Urinary bladder (tissue), 4 donors: ENCODE measurements around the gene NPAS2. TPM values are rescaled to one million over a fixed set of nuclear protein-coding genes. Genes with fewer than 3 reads are reported as not detected.
A peak's percentile ranks its signal among the peaks of the same experiment; 100 is the strongest.

Source experiments
- DNase-seq: peaks from one replicate; pipeline ENCODE4 v3.0.0-alpha.2; 2015; ENCODE audit errors: extremely low spot score
- H3K27ac ChIP-seq: one replicate; pipeline ENCODE4 v1.5.1; 2013; ENCODE audit warnings: low read depth, mild to moderate bottlenecking, moderate library complexity
- H3K36me3 ChIP-seq: one replicate; pipeline ENCODE4 v1.6.1; 2013; ENCODE audit warnings: mild to moderate bottlenecking, moderate library complexity; ENCODE audit not compliant: insufficient read depth
- H3K4me1 ChIP-seq: one replicate; pipeline ENCODE4 v1.6.1; 2013; ENCODE audit warnings: mild to moderate bottlenecking, moderate library complexity; ENCODE audit not compliant: insufficient read depth
- H3K4me3 ChIP-seq: one replicate; pipeline ENCODE4 v1.5.1; 2013; ENCODE audit warnings: low read depth, low read length
- WGBS: extraction: QIAGEN DNeasy Blood & Tissue Kit; methylation state at CpG from one replicate; pipeline ENCODE4 v1.1.7; 2013; 5-methylcytosine and 5-hydroxymethylcytosine counted together
- polyA plus RNA-seq: library from polyadenylated mRNA; stranded (reverse); fragments of 200-250 nt; gene quantifications from one replicate; pipeline ENCODE4 v1.2.3, GENCODE V29; 2013
- total RNA-seq: library from RNA; depleted of rRNA; stranded (reverse); fragments of >200 nt; gene quantifications from one replicate; pipeline ENCODE4 v1.2.3, GENCODE V29; 2014
- donor health status: healthy with polysubstance abuse.
- donor health status: healthy.

NPAS2 gene
- total and polyA plus RNA-seq, 2 donors, result 11.8 to 35.0 TPM

DNA sequence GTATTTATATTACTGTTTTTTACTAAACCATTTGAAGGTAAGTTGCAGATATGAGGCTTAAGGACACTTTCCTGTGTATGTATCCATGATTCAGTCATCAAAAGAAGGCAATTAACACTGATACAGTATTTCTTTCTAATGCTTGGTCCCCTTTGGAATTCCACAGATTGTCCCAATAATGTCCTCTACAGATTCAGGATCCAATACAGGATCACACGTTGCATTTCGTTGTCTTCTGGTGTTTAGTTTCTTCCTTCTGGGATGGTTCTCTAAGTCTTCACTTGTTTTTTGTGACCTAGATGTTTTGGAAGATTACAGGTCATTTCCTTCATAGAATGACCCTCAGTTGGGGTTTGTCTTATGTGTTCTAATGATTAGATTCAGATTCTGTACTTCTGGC is 40.0 kb downstream of the NPAS2 start:
- Histone ChIP-seq H3K36me3 (no peaks in the 10 kb centered on the region), H3K4me1 (no peaks in the 10 kb centered on the region), H3K27ac (no peak overlapping the region), H3K4me3 (no peak overlapping the region)
- 88% methylated on average over 2 of the region's 2 CpGs for WGBS
- DNase-seq, result no peak

GRCh38 chr2:100861340-100861739 is 41.4 kb downstream of the NPAS2 start:
- 92% methylated on average over 4 of the region's 4 CpGs for WGBS
- H3K27ac ChIP-seq, result no peak overlapping the region
- no peak overlapping the region for H3K4me3 ChIP-seq
- no peak for DNase-seq
- H3K4me1 ChIP-seq, result no peaks in the 10 kb centered on the region
- no peaks in the 10 kb centered on the region for H3K36me3 ChIP-seq

GRCh38 chr2:100862081-100862480 is 42.1 kb downstream of the NPAS2 start:
- 60% methylated on average over 5 of the region's 5 CpGs for WGBS

DNA sequence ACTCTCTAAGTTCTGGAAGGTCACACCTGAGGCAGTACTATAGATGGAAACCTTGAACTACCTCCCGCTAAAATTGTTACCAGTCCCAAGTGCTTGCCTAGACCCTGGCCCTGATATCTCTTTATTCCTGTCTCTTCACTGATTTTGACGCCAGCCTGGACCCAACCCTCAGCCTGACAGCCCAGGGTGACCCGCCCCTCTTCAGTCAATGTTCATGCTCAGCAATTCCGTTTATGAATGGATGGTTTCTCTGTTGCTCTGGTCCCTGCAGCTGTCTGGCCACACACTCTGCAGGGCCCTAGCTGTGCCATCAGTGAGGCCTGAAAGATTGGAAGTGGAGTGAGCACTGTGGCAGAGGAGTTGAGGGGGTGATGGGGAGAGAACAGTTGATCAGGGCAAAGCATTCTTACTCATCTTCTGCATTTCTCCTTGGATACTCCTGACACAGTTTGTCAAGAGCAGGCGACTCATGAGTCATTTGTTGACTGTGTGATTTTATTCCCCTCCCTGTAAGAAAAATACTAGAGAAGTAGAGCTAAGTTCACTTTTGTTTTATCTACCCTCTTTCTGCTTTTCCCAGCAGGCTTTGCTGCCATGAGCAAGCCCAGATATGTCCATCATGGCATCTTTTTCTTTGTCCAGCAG is 46.0 kb downstream of the NPAS2 start:
- WGBS, result 81% methylated on average over 5 of the region's 5 CpGs
- Histone ChIP-seq H3K36me3 (no peaks in the 10 kb centered on the region), H3K27ac (peak overlapping the region; percentile 33), H3K4me1 (no peaks in the 10 kb centered on the region), H3K4me3 (no peak overlapping the region)
- DNase-seq, result no peak

More at GRCh38 chr2:100862081-100862480, 42.1 kb downstream of the NPAS2 start:
- no peak for DNase-seq
- no peak overlapping the region for H3K4me3 ChIP-seq
- H3K36me3 ChIP-seq, result no peaks in the 10 kb centered on the region
- no peak overlapping the region for H3K27ac ChIP-seq
- no peaks in the 10 kb centered on the region for H3K4me1 ChIP-seq

DNA sequence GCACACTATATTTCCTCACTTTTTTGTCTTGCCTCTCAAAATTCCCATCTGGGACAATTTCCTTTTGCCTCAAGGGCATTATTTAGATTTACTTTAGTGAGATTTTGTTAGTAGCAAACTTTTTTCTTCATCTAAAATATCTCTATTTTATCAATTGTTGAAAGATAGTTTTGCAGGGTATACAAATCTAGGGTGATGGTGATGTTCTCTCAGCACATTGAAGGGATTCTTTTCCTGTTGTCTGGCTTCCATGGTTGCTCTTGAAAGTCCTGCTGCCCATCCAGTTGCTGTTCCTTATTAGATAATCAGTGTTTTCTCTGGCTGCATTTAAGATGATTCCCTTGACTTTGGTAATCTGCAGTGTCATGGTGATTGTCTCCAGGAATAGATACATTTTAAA is 48.1 kb downstream of the NPAS2 start:
- no peak for DNase-seq
- H3K4me1 ChIP-seq, result no peaks in the 10 kb centered on the region
- no peaks in the 10 kb centered on the region for H3K36me3 ChIP-seq
- H3K27ac ChIP-seq, result no peak overlapping the region
- H3K4me3 ChIP-seq, result no peak overlapping the region

DNA sequence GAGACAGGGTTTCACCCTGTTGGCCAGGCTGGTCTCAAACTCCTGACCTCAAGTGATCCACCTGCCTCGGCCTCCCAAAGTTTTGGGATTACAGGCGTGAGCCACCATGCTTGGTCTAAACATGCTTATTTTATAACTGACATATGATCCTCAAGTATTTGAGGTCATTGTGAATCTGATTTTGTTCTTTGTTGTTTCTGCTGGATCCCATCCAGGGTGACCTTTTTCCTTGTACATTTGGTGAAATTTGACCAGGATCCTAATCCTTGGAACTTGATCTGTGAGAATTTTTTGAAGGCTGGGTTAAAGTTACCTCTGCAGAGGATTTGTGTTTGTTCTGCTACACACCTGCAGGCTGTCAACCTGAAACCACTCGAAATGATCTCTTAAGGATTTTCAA is 49.2 kb downstream of the NPAS2 start:
- no peaks in the 10 kb centered on the region for H3K36me3 ChIP-seq
- no peaks in the 10 kb centered on the region for H3K4me1 ChIP-seq
- H3K4me3 ChIP-seq, result no peak overlapping the region
- 92% methylated on average over 3 of the region's 3 CpGs for WGBS
- DNase-seq, result no peak
- H3K27ac ChIP-seq, result no peak overlapping the region

- no peak for DNase-seq
- H3K27ac ChIP-seq, result no peak overlapping the region
- H3K36me3 ChIP-seq, result no peaks in the 10 kb centered on the region
- WGBS, result 90% methylated on average over 6 of the region's 6 CpGs
- H3K4me3 ChIP-seq, result no peak overlapping the region
- H3K4me1 ChIP-seq, result no peaks in the 10 kb centered on the region
These were observed 51.0 kb downstream of the NPAS2 start for GRCh38 chr2:100870652-100871531.

- Histone ChIP-seq H3K27ac (peak overlapping the region; percentile 41), H3K4me3 (no peak overlapping the region)
- WGBS, result 71% methylated on average over 20 of the region's 20 CpGs
These were observed 55.7 kb downstream of the NPAS2 start for GRCh38 chr2:100875516-100876230.

DNA sequence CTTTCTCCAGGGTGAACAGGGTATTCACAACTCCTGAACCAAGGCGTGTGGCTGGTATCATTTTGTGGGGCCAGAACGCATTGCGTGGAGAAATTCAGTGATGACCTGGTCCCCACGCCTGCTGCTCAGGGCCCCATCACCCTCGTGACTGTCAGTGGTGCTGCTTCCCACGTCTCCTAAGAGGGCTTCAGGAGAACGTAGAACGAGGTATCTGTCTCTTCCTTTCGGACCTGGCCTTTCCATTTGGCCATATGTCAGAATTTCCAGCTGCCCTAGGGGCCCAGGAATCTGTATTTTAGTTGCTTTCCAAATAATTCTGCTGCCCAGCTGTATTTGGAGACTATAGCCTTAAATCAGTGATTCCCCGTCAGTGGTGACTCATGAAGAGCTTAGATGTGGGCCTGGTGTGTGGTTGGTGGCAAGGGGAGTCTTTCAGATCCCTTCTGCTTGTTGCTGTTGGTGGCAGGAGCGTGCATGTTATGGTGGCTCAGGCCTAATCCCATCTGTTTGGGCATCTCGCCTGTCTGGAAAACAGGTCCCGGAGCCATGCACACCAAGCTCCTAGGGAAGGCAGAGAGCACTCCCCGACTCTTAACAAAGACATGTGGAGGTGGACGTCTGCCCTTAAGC is 56.4 kb downstream of the NPAS2 start:
- Histone ChIP-seq H3K4me1 (peaks cover 3% of the 10 kb centered on the region), H3K36me3 (no peaks in the 10 kb centered on the region), H3K4me3 (no peak overlapping the region), H3K27ac (no peak overlapping the region)
- no peak for DNase-seq
- 91% methylated on average over 15 of the region's 15 CpGs for WGBS

More at GRCh38 chr2:100875516-100876230, 55.7 kb downstream of the NPAS2 start:
- H3K36me3 ChIP-seq, result no peaks in the 10 kb centered on the region
- peaks cover 2% of the 10 kb centered on the region for H3K4me1 ChIP-seq
- DNase-seq, result peak; percentile 26

- DNase-seq, result no peak
- Histone ChIP-seq H3K27ac (peak overlapping the region; percentile 68), H3K4me3 (no peak overlapping the region), H3K36me3 (no peaks in the 10 kb centered on the region), H3K4me1 (peaks cover 5% of the 10 kb centered on the region)
- 39% methylated on average over 5 of the region's 5 CpGs for WGBS
These were observed 57.6 kb downstream of the NPAS2 start for GRCh38 chr2:100877555-100877954.

DNA sequence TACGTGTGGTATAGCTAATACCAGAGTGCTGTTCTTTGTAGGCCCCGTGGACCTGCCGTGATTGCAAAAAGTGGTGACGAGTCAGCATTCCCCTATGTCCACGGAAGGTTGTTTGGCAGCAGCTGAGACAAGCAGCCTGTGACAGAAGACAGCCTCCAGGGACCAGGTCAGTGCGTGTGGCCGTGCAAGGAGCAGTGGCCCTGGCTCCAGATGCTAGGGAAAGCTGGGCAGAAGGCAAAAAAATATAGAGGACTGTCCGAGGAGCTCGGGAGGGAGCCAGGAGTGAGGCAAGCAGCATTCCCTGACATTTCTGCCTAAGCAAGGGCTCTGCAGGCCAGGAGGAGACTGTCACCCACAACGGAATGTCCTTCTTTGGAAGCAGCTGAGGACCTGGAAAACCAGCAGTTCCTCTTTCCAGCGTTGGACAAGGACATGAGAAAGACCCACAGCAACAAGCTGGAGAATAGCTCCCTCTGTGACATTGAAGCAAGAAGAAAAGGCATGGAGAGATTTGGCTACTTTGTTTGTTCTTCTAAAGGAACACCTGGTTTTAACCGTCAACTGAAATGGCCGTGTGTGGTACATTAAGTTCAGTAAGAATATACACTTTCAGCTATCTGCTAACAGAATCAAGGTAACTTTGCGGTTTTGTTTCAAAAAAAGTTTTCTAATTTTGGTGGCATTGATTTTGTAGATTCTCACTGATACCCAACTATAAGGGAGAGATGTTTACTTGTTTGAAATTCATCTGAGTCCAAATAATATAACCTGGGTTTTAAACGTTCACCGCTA is 58.3 kb downstream of the NPAS2 start:
- Histone ChIP-seq H3K4me1 (peaks cover 5% of the 10 kb centered on the region), H3K4me3 (no peak overlapping the region), H3K36me3 (no peaks in the 10 kb centered on the region), H3K27ac (peak overlapping the region; percentile 68)
- no peak for DNase-seq
- 40% methylated on average over 16 of the region's 16 CpGs for WGBS

DNA sequence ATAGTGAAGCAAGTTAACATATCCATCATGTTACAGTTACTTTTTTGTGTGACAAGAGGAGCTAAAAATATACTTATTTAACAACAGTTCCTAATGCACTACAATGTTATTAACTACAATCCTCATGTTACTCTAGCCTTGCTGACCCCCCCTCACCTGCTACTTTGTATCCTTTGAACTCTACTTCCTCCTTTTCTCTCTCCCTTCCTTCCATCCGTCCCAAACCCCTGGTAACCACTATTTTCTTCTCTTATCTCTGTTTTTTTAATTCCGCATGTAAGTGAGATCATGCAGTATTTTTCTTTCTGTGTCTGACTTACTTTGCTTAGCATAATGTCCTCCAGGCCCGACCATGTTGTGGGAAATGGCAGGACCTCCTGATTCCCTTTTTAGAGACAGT is 59.4 kb downstream of the NPAS2 start:
- Histone ChIP-seq H3K4me3 (no peak overlapping the region), H3K36me3 (no peaks in the 10 kb centered on the region), H3K4me1 (peaks cover 5% of the 10 kb centered on the region), H3K27ac (no peak overlapping the region)
- DNase-seq, result no peak
- 75% methylated on average over 3 of the region's 3 CpGs for WGBS

- H3K4me1 ChIP-seq, result peaks cover 5% of the 10 kb centered on the region
- WGBS, result 94% methylated on average over 5 of the region's 5 CpGs
These were observed 60.1 kb downstream of the NPAS2 start for GRCh38 chr2:100880036-100880435.

More at GRCh38 chr2:100880036-100880435, 60.1 kb downstream of the NPAS2 start:
- Histone ChIP-seq H3K36me3 (no peaks in the 10 kb centered on the region), H3K27ac (no peak overlapping the region), H3K4me3 (no peak overlapping the region)
- DNase-seq, result no peak
